DMS 273 (cell line): Measurements from ENCODE around the gene MMD2.

Experiments used
- DNase-seq: peaks from one replicate; lab custom pipeline; 2025; ENCODE audit not compliant: unreplicated experiment; lab: John Stamatoyannopoulos, UW

MMD2 gene

GRCh38 chr7:4959893-4960292, 906 bp upstream of the MMD2 start:
- no peak for DNase-seq

- peak; percentile 74 for DNase-seq
These were observed 319 bp upstream of the MMD2 start for GRCh38 chr7:4959306-4959705.

GRCh38 chr7:4957847-4958476, 1.0 kb downstream of the MMD2 start:
- peak; percentile 21 for DNase-seq

- DNase-seq = no peak
These were observed 6.9 kb downstream of the MMD2 start for GRCh38 chr7:4951903-4952636.

GRCh38 chr7:4951304-4951703, 7.7 kb downstream of the MMD2 start:
- no peak for DNase-seq

- no peak for DNase-seq
These were observed 10.6 kb downstream of the MMD2 start for GRCh38 chr7:4948402-4948801.

- no peak for DNase-seq
These were observed 13.0 kb downstream of the MMD2 start for GRCh38 chr7:4945949-4946348.

GRCh38 chr7:4944939-4945338, 14.0 kb downstream of the MMD2 start:
- no peak for DNase-seq

- no peak for DNase-seq
These were observed 15.7 kb downstream of the MMD2 start for GRCh38 chr7:4943297-4943696.

GRCh38 chr7:4939971-4940728, 18.8 kb downstream of the MMD2 start:
- no peak for DNase-seq

- DNase-seq = no peak
These were observed 21.6 kb downstream of the MMD2 start for GRCh38 chr7:4937411-4937810.

GRCh38 chr7:4934419-4935025, 24.5 kb downstream of the MMD2 start:
- DNase-seq = no peak

GRCh38 chr7:4931943-4932342, 27.0 kb downstream of the MMD2 start:
- peak; percentile 77 for DNase-seq

- no peak for DNase-seq
These were observed 30.0 kb downstream of the MMD2 start for GRCh38 chr7:4929005-4929404.

GRCh38 chr7:4928445-4928844, 30.5 kb downstream of the MMD2 start:
- DNase-seq = no peak

- no peak for DNase-seq
These were observed 38.8 kb downstream of the MMD2 start for GRCh38 chr7:4919969-4920766.

GRCh38 chr7:4916113-4916512, 42.9 kb downstream of the MMD2 start:
- no peak for DNase-seq

GRCh38 chr7:4911111-4911828, 47.7 kb downstream of the MMD2 start:
- DNase-seq = no peak

GRCh38 chr7:4906682-4907081, 52.3 kb downstream of the MMD2 start:
- peak; percentile 26 for DNase-seq

GRCh38 chr7:4905171-4905570, 53.8 kb downstream of the MMD2 start:
- DNase-seq = no peak
